Astrocyte (in vitro differentiated cells and primary cell): ENCODE data around the gene IGSF21. TPM values are rescaled to one million over a fixed set of nuclear protein-coding genes. Genes with fewer than 3 reads are reported as not detected.

Source experiments
- DNase-seq: peaks from one replicate; pipeline ENCODE4 v3.0.0-alpha.2; 2010; ENCODE audit warnings: low read depth
- FAIRE-seq: peaks from 2 replicates; lab custom pipeline; 2011; peaks lifted over from hg19 to GRCh38; lab: Jason Lieb, UNC
- H2AFZ ChIP-seq: 2 replicates; pipeline ENCODE4 v1.6.0; 2012; ENCODE audit warnings: low read depth, low read length, inconsistent platforms
- H3K27ac ChIP-seq: 2 replicates; pipeline ENCODE4 v1.5.1; 2011; ENCODE audit warnings: low read depth, low read length, inconsistent platforms
- H3K27me3 ChIP-seq: 2 replicates; pipeline ENCODE4 v1.6.0; 2011; ENCODE audit warnings: low read length, inconsistent platforms; ENCODE audit not compliant: insufficient read depth
- H3K36me3 ChIP-seq: 2 replicates; pipeline ENCODE4 v1.5.1; 2011; ENCODE audit warnings: low read length, inconsistent platforms; ENCODE audit not compliant: insufficient read depth
- H3K4me1 ChIP-seq: 2 replicates; pipeline ENCODE4 v1.5.1; 2011; ENCODE audit warnings: low read length, inconsistent platforms; ENCODE audit not compliant: insufficient read depth
- H3K4me2 ChIP-seq: 2 replicates; pipeline ENCODE4 v1.6.0; 2012; ENCODE audit warnings: low read length, inconsistent platforms
- H3K4me3 ChIP-seq: 2 replicates; pipeline ENCODE4 v1.5.1; 2011; ENCODE audit warnings: low read depth, mild to moderate bottlenecking, low read length, inconsistent platforms; ENCODE audit not compliant: insufficient read depth
- H3K79me2 ChIP-seq: 2 replicates; pipeline ENCODE4 v1.6.0; 2012; ENCODE audit warnings: mild to moderate bottlenecking, low read length, inconsistent platforms; ENCODE audit not compliant: insufficient read depth
- H3K9ac ChIP-seq: 2 replicates; pipeline ENCODE4 v1.6.0; 2012; ENCODE audit warnings: mild to moderate bottlenecking, low read length, inconsistent platforms
- H3K9me3 ChIP-seq: 2 replicates; pipeline ENCODE4 v1.5.1; 2012; ENCODE audit warnings: low read depth, mild to moderate bottlenecking, low read length, inconsistent platforms; ENCODE audit not compliant: insufficient read depth
- H4K20me1 ChIP-seq: 2 replicates; pipeline ENCODE4 v1.6.0; 2012; ENCODE audit warnings: low read length, inconsistent platforms; ENCODE audit not compliant: insufficient read depth
- H3K27ac Mint-ChIP-seq: one replicate; pipeline ENCODE4 v1.8.0; 2021; ENCODE audit warnings: mild to moderate bottlenecking, mixed read lengths; ENCODE audit not compliant: unreplicated experiment
- H3K27me3 Mint-ChIP-seq: one replicate; pipeline ENCODE4 v1.8.0; 2021; ENCODE audit warnings: low read depth, mixed read lengths; ENCODE audit not compliant: unreplicated experiment
- H3K36me3 Mint-ChIP-seq: one replicate; pipeline ENCODE4 v1.8.0; 2021; ENCODE audit warnings: low read depth, mixed read lengths; ENCODE audit not compliant: unreplicated experiment
- H3K4me1 Mint-ChIP-seq: one replicate; pipeline ENCODE4 v1.8.0; 2021; ENCODE audit warnings: low read depth, mixed read lengths; ENCODE audit not compliant: unreplicated experiment
- H3K4me3 Mint-ChIP-seq: one replicate; pipeline ENCODE4 v1.8.0; 2021; ENCODE audit warnings: mild to moderate bottlenecking, moderate library complexity, mixed read lengths; ENCODE audit not compliant: unreplicated experiment
- H3K9me3 Mint-ChIP-seq: one replicate; pipeline ENCODE4 v1.8.0; 2021; ENCODE audit warnings: mild to moderate bottlenecking, mixed read lengths; ENCODE audit not compliant: unreplicated experiment
- EZH2 ChIP-seq: IDR thresholded peaks from 2 replicates; pipeline ENCODE4 v1.6.1; 2012; ENCODE audit warnings: mild to moderate bottlenecking, low read length, inconsistent platforms; ENCODE audit not compliant: insufficient read depth
- total RNA-seq: library from RNA; stranded (reverse); gene quantifications from 2 replicates; pipeline ENCODE4 v1.2.1, GENCODE V29; 2021
- TF ChIP-seq, protein P1 (sequence below): IDR thresholded peaks from 2 replicates; pipeline ENCODE4 v1.5.1; 2011; ENCODE audit warnings: low read depth, mild to moderate bottlenecking, inconsistent platforms, low read length, moderate library complexity; ENCODE audit not compliant: insufficient read depth

IGSF21 gene
- total RNA-seq, 1 donor from 2014 or later = not detected

DNA sequence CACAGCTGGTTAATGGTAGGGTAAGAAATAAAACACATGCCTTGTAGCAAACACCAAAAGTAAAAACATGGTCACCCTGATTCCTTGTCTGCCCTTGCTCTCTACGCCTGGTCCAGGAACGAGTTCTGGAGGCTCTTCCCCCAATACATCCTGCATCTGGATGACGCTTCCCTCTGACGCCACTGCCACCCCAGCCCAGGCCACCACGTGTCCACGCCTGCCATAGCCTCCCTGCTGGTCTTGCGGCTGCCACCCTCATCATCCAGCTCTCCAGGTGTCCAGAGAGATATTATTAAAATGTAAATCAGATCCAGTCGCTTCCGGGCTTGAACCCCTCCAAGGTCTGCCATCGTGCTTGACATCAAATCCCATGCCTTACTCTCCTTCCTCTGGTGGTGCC lies 39.3 kb downstream of the IGSF21 start:
- H3K27ac Mint-ChIP-seq = no peak overlapping the region
- Histone ChIP-seq H4K20me1 (no peaks in the 10 kb centered on the region), H3K9me3 (no peaks in the 10 kb centered on the region), H3K36me3 (no peaks in the 10 kb centered on the region), H3K4me1 (no peaks in the 10 kb centered on the region), H3K4me3 (no peak overlapping the region), H3K27ac (no peak overlapping the region), H3K79me2 (no peaks in the 10 kb centered on the region), H2AFZ (no peak overlapping the region), H3K4me2 (no peak overlapping the region), H3K9ac (no peak overlapping the region), H3K27me3 (no peaks in the 10 kb centered on the region)
- peaks cover 24% of the 10 kb centered on the region for H3K27me3 Mint-ChIP-seq
- H3K9me3 Mint-ChIP-seq = no peaks in the 10 kb centered on the region
- TF ChIP-seq EZH2 = no peak
- TF ChIP-seq, protein P1, sequence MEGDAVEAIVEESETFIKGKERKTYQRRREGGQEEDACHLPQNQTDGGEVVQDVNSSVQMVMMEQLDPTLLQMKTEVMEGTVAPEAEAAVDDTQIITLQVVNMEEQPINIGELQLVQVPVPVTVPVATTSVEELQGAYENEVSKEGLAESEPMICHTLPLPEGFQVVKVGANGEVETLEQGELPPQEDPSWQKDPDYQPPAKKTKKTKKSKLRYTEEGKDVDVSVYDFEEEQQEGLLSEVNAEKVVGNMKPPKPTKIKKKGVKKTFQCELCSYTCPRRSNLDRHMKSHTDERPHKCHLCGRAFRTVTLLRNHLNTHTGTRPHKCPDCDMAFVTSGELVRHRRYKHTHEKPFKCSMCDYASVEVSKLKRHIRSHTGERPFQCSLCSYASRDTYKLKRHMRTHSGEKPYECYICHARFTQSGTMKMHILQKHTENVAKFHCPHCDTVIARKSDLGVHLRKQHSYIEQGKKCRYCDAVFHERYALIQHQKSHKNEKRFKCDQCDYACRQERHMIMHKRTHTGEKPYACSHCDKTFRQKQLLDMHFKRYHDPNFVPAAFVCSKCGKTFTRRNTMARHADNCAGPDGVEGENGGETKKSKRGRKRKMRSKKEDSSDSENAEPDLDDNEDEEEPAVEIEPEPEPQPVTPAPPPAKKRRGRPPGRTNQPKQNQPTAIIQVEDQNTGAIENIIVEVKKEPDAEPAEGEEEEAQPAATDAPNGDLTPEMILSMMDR = no peak
- no peaks in the 10 kb centered on the region for H3K36me3 Mint-ChIP-seq
- no peak overlapping the region for H3K4me3 Mint-ChIP-seq
- DNase-seq (no peak), FAIRE-seq (no peak)
- peaks cover 5% of the 10 kb centered on the region for H3K4me1 Mint-ChIP-seq

DNA sequence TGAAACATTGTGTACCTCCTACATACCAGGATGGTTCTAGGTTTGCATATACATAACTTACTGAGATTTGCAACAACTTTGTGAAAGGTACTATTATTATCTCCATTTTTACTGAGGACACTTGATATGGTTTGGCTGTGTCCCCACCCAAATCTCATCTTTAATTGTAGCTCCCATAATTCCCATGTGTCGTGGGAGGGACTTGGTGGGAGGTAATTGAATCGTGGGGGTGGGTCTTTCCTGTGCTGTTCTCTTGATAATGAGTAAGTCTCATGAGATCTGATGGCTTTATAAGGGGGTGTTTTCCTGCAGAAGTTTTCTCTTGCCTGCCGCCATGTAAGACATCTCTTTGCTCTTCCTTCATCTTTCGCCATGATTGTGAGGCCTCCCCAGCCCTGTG lies 40.1 kb downstream of the IGSF21 start:
- FAIRE-seq = no peak
- no peak overlapping the region for H3K27ac Mint-ChIP-seq

DNA sequence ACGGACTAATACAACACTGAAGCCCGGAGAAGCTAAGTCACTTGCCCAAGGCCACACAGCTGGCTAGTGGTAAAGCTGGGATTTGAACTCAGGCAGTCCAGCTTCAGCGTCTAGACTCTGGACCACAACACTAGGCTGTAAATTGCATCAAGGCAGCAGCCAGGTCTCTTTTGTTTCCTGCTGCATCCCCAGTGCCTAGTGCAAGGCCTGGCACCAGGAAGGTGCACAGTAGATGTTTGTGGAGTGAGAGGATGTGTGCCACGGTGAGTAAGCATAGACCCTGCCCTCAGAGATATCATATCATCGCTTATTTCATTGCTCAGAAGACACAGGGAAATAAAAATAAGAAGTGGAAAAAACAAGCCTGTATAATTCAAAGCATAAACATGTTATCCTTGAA lies 40.9 kb downstream of the IGSF21 start:
- Histone ChIP-seq H3K9me3 (no peaks in the 10 kb centered on the region), H3K4me2 (no peak overlapping the region), H2AFZ (no peak overlapping the region), H3K79me2 (no peaks in the 10 kb centered on the region), H3K36me3 (no peaks in the 10 kb centered on the region), H3K4me1 (no peaks in the 10 kb centered on the region), H3K9ac (no peak overlapping the region), H4K20me1 (no peaks in the 10 kb centered on the region), H3K27me3 (peaks cover 2% of the 10 kb centered on the region), H3K27ac (no peak overlapping the region), H3K4me3 (no peak overlapping the region)
- FAIRE-seq (no peak), DNase-seq (no peak)
- H3K36me3 Mint-ChIP-seq = no peaks in the 10 kb centered on the region
- H3K4me3 Mint-ChIP-seq = no peak overlapping the region
- H3K27ac Mint-ChIP-seq = no peak overlapping the region
- H3K4me1 Mint-ChIP-seq = peaks cover 5% of the 10 kb centered on the region
- TF ChIP-seq, protein P1 = no peak
- TF ChIP-seq EZH2 = no peak
- H3K9me3 Mint-ChIP-seq = no peaks in the 10 kb centered on the region
- H3K27me3 Mint-ChIP-seq = peaks cover 31% of the 10 kb centered on the region

More for the DNA sequence above, 40.1 kb downstream of the IGSF21 start:
- Histone ChIP-seq H3K27ac (no peak overlapping the region), H3K36me3 (no peaks in the 10 kb centered on the region), H3K4me1 (no peaks in the 10 kb centered on the region), H3K9me3 (no peaks in the 10 kb centered on the region), H3K27me3 (peaks cover 2% of the 10 kb centered on the region), H2AFZ (no peak overlapping the region), H3K79me2 (no peaks in the 10 kb centered on the region), H3K4me2 (no peak overlapping the region), H3K4me3 (no peak overlapping the region), H4K20me1 (no peaks in the 10 kb centered on the region), H3K9ac (no peak overlapping the region)
- no peak for DNase-seq
- Mint-ChIP-seq H3K9me3 (no peaks in the 10 kb centered on the region), H3K27me3 (peaks cover 28% of the 10 kb centered on the region), H3K4me3 (no peak overlapping the region), H3K36me3 (no peaks in the 10 kb centered on the region), H3K4me1 (peaks cover 5% of the 10 kb centered on the region)
- TF ChIP-seq EZH2 = no peak
- TF ChIP-seq, protein P1 = no peak
